EL (cell line): Measurements from ENCODE around the gene RANBP9.

Experiments used
- DNase-seq: peaks from one replicate; pipeline ENCODE4 v3.0.0-alpha.2; 2016

The RANBP9 gene

DNA sequence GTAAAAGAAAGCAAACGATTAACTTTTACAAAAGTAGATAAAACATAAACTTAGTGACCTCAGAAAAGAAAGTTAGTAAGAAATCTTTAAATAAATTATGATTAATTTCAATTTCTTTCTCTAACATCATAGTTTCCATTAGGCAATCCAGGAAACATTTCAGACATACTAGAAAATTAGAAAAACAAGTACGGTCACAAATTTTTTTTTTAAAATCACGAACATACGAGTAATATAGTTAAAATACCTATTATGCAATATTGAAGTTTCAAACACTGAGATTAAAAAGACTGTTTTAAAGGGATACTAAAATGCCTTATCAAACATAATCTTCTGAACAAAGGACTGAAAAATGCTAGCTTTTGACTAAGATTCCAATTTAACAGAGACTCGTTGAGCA lies 70.3 kb downstream of the RANBP9 start:
- no peak for DNase-seq

DNA sequence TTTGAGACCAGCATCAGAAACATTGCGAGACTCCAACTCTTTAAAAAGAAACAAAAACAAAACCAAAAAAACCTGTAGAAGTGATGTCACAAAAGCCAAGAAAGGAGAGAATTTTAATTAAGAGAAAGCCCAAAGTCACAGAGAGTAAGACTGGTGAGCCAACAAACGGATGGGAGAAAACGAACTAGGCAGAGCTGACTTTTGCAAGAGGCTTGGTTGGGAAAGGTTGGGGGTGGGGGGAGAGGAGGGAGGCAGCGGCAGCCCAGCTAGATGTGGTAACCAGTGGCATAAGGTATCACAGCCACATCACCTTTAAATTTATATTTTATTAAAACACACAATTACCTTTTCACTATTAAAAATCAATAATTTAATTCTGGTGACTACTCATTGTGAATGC lies 73.0 kb downstream of the RANBP9 start:
- DNase-seq, result no peak

DNA sequence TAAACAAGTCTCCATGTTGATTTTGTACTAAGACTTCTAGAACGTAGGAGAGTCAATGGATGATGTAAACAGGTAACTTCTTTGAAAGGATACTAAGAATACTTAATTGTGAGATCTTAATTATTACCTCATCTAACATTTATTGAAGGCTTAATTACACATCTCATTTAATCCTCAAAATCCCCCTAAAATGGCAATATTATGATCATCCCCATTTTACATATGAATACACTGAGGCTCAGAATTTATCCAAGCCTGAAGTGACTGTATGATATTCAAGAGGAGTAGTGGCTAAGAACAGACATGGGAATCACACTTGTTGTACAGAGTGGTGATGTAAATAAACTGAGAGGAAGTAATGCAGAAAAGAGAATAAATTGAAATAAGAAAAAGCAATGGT lies 73.6 kb downstream of the RANBP9 start:
- no peak for DNase-seq

DNA sequence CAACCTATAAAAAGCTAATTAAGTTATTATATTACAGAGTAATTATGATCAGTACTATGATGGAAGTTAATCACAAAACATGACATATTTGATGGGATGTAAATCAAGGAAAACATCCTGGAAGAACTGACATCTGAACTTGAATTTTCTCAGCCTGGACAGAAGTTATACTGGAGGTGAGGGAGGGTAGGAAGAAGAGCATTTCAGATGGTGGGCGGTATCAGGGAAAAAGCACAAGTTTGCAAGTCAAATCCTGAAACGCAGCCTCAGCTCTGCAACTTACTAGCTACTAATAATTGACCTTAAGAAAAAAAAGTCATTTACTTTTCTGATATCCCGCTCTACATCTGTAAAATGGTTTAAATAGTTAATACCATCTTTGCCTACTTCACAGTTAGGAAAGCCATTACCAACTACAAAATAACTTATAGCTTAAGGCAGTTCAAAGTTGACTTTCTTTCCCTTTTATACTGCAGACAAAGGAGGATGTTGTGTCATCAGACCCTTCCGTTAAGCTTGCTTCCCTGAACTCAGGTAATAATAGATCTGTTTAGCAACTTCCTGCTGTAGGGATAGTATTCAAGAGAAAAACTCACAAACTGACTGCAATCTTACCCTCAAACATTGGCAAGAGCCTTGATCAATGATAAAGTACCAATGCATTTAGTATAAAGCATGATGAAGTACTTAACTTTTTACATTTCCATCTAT lies 75.5 kb downstream of the RANBP9 start:
- DNase-seq, result no peak

DNA sequence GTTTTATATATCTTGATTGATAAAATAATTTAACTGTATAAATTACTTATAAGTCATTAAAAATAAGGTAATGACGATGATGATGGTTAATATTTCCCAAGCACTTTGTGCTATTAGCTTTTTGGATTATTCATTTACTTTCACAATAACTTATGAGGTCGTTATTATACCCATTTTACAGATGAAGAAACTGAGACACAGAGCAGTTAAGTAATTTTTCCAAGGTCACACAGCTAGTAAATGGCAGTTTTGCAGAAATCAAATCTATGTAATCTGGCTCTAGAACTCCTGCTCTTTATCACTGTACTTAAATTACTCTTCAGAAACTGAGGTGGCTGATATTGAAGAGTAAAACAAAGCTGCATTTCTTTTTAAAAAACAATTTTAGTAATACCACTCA lies 78.3 kb downstream of the RANBP9 start:
- no peak for DNase-seq

DNA sequence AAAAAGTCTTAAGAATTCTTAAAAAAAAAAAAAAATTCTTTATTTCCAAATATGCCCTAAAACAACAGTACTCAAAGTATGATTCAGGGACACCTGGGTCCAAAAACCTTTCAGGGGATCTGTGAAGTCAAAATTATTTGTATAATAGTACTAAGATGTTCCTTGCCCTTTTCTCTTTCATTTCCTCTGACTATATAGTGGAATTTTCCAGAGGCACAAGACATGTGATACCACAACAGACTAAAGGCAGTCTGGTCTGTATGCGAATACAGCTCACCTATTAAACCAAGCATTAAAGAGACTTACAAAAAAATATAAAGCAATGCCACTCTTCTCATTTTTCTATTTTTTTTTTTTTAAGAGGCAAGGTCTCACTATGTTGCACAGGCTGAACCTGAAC lies 81.1 kb downstream of the RANBP9 start:
- DNase-seq, result no peak

DNA sequence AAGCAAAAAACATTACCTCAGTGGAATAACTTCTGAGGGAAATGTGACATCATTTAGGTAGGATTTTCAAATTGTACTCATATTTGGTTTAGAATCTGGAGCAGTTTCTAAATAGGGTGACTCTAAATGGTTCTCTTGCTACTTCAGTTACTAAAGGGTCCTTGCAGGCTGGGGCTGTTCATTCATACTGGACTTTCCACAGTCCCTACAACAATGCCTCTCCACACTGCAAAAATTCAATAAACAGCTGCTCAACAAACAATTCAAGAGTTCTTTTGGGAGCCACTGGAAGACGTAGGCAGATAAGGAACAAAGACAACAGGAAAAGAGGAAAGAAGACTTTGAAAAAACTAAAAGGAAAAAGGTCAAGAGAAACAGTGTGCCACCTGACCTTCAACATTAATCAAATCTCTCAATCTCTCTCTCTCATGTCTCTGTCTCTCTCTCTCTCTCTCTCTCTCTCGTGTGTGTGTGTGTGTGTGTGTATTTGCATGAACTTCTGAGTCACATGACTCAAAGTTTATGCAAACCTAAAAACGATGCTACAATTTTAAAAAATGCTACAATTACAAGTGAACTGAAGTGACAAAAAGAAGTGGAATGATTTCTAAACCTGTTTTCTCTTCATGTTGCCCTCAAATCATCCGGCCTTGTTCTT lies 82.0 kb downstream of the RANBP9 start:
- DNase-seq, result no peak

DNA sequence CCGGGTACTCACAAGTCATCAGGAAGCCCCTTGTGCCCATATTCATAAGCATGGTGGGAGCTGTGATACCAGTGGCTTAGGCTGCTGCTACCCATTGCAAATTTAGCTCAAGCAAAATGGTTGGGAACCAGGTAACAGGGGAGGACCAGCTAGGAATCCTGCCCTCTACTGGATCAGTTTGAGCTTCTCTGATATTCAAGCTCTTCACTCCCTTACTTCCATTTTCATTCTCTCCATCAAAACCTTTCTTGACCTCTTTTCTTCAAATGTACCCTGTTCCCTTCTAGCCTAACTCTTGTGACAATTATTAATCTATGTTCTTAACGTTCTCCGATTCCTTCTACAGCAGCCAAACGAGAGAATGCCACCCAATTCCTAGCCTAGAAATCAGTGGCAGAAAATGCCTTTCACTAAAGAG lies 86.8 kb downstream of the RANBP9 start:
- DNase-seq, result peak; percentile 39

DNA sequence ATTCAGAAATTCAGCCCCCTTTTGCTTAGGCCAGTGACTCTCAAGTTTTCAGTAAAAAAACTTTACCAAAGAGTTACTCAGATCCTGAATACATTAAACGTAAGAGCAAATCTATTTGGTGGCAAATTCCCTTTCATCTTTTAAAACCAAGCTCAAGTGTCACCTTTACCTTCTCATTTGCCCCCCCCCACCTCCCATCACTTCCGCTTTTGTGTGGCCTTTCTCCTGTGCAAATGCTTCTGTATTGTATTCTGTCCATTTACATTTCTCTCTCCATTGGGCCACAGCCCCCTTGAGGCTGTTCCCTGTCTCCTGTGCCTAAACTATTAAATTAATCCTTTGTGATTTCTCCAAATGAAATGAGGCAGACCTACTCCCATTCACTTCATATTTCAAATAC lies 94.6 kb downstream of the RANBP9 start:
- DNase-seq, result no peak

DNA sequence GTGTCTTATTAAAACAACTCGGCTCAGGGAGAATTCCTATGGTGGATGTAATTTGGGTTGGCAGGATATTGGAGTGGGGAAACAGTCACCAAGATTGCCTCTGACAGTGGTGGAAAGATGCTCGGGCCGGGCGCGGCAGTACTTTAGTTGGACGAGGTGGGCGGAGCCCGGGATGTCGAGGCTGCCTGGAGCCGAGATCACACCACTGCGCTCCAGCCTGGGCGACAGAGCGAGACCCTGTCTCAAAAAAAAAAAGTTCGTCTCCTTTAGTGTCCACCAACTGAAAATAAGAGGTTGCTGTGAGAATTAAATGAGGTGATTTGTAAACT lies 95.9 kb downstream of the RANBP9 start:
- DNase-seq, result peak; percentile 57

DNA sequence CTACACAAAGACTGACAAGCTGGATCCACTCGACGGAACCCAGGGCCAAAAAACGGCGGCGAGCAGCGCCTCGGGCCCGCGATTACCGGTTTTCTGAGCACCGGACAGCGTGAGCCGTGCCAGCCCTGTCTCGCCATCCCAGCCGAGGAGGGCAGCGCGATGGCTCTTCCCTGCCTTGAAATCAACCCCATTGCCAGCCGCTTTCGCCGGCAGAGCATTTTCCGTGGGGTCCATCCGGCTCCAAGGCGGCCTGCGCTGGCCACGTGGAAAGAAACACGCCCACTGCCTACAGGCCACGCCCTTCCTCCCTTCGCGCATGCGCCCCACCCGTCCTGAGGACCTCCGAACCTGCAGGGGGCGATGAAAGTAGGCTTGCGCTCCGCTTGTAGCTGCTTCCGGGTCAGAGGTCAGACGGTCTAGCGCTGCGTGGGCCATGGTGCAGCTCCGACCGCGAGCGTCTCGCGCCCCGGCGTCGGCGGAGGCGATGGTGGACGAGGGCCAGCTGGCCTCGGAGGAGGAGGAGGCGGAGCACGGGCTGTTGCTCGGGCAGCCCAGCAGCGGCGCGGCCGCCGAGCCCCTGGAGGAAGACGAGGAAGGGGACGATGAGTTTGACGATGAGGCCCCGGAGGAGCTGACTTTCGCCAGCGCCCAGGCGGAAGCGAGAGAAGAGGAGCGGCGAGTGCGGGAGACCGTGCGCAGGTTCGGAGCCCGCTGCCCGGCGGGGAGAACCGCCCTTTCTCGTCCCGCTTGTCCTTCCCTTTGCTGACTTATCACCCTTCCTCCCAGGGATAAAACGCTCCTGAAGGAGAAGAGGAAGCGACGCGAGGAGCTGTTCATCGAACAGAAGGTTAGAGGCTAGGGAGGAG lies 96.5 kb downstream of the RANBP9 start, which contains the start of gene NOL7:
TSS of gene NOL7 (plus strand) at position 410 of the 866 bp plus-strand sequence. CDS start at position 434, 24 bp downstream.
- DNase-seq, result peak; percentile 98

DNA sequence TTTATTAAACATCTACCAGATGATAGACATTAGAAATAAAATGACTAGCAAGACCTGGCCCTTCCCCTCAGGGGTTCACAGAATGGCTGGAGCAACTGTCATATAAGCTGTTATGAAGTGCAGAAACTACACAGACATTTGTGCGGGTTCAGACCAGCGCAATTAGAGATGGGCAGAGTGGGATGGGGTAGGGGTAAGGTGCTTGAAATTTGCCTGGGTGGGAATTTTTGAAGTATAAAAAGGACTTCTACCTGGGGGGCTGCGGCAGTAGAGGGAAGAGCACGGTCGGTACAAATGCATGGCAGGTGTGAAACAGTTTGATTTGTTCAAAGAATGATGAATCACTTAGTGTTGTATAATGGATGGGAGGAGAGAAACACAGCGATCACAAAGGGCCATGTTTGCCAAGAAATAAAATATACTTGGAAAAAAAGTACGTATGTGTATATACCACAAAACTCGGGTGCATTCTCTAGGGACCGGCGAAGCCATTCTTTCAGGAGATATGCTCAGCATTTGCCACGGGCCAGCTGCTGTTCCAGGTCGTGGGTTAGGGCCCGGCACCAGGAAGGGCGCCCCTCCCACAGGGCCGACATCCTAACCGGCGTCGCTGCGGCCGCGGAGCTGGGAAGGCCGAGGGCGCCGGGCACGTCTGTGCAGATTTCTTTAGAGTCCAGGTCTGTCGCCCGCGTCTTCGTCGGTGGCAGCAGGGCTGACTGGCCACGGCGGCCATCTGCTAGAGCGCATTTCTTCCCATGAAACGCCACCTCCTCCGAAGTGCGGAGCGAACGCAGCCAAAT lies 97.3 kb downstream of the RANBP9 start:
- DNase-seq, result peak; percentile 59

DNA sequence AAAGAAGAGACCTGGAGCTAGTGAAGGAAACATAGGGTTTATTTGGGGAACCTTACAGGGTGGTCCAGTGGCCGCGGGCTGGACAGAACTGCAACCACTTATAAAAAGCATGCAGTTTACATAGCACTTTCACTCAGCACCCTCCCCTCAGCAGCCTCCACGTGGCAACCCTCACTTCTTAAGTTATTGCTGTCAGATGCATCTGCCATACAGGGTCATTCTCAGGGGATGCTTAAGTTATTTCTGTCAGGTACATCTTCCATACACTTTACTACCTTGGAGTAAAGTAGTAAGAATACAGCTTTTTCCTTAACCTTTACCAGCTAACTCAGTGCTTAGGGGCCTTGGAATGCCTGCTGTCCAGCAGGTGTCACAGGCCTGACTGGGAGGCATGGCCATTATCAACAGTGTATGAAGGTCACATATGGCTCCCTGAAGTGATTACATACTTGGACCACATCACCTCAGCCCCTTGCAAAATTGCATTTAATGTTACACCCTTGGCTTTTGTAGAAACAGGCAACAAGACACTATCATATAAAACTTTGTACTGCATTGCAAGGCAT lies 98.5 kb downstream of the RANBP9 start:
- DNase-seq, result no peak

DNA sequence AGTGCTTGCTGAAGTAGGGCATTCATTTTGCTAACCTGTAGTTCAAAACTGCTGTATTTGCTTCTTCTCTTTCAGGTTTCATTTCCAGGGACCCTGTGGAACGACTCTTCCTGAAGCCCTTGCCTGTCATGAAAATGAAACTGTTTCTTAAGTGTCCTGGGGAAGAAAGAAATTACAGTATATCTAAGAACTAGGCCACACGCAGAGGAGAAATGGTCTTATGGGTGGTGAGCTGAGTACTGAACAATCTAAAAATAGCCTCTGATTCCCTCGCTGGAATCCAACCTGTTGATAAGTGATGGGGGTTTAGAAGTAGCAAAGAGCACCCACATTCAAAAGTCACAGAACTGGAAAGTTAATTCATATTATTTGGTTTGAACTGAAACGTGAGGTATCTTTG lies 99.9 kb downstream of the RANBP9 start:
- no peak for DNase-seq

DNA sequence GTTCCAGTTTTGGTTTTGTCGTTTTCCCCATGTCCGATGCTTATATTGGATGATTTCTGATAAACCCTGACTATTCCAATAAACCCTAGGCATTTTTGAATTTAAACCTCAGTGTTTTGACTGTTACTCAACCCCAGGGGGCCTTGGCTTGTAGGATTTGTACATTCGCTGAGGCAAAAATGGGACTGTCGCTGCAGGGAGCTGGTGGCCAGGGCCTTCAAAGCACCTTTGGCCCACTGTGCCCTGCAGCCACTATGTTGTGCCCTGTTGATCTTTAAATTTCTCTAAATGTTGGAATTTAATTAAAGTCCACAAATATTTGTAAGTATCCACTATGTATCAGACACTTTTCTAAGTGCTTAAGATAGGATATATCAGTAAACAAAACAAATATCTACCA lies 106.0 kb downstream of the RANBP9 start:
- no peak for DNase-seq

DNA sequence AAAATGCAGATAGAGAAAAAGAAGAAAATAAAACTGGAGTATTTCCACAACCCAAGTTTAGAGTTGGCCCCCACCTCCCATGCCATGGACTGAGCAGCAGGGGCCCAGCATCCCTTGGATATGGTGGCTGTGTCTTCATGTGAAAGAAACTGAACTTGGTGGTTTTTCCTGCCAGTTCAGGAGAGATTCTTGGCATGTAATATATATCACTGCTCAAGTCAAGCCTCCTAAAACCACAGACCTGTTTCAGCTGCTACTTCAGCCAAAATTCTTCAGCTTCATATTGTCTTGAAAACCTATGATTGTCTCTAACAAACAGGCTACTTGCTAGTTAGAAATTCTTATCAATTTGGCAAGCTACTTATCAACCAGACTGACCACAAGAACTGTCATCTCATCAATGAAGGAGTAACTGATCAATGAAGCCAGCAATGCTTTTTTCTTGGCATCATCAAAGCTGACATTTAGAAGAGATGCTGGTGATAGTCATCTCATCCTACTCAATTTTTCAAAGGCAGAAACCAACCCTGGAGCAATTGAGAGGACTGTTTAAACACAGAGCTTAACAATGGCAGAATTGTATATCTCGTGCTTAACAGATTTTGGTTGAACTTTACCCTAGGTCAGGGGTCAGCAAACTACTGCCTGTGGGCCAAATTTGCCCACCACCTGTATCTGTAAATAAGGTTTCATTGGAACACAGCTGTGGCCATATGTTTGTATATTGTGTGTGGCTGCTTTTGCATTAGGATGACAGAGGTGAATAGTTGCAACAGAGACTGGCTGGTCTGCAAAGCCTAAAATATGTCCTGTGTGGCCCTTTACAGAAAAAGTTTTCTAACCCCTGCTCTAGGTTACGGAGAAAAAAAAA lies 106.9 kb downstream of the RANBP9 start:
- DNase-seq, result no peak

DNA sequence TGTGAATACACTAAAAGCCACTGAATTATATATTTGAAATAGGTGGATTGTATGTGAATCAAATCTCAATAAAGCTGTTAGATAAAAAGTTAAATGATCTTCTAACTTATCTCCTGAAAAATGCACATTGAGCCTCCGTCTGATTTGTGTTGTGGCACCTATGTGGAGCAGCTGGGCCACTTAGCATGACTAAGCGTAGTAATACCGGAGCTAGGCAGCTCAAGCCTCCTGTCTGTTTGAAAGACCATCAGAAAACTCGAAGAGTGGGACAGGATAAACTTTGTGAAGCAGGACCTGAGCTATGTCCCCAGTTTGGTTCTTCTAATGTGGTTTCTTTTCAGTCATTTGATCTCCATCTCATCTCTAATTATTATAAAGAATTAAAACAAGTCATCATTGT lies 107.5 kb downstream of the RANBP9 start:
- no peak for DNase-seq

DNA sequence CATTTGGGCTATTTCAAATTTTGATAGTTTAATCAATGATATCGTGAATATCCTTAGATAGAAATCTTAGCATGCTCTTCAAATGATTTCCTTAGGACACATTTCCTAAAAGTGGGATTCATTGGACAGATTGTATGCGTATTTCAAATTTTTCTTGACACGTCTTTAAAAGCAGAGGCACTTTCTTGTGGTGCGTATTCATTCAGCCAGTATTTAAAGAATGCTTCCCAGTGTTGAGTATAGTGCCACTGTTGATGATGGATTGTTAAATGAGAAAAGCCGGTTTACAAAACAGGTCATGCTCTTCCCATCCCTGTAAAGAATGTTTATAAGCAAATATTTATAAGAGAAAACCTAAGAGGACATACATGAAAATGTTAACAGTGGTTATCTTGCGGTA lies 111.6 kb downstream of the RANBP9 start:
- DNase-seq, result no peak

DNA sequence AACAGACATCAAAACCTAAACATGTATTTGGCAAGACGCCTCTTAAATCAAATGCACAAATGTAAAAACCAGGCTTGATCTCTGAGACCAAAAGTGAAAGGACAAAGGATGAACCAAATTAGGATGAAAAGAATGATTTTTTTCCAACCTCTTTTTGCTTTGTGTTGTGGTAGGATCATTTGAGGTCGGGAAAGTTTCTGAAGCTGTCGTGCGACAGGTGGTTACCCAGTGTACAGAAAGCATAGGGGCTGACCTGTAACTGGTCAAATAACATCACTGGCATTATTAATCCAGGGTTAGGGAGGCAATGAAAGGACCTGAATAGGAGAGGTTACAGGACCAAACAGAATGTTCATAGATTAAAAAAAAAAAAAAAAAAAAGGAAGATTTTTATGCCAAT lies 114.6 kb downstream of the RANBP9 start:
- DNase-seq, result no peak

DNA sequence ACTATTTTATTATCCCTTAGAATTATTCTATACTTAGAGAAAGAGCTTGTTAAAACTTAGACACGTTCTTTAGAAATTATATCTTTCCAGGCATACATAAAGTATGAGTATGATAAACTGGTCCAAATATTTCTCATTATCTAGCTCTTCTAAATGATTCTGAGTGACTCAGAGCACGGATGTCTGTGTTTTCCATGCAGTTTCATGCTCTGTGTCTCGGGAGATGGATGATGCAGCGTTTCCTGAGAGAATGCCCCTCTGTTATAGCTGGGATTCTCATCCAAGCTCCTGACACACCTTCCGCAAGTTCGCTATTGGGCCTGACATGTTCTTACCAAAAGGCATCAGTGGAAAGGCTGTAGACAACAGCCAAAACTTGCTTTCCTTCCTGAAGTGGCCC lies 117.9 kb downstream of the RANBP9 start:
- no peak for DNase-seq

DNA sequence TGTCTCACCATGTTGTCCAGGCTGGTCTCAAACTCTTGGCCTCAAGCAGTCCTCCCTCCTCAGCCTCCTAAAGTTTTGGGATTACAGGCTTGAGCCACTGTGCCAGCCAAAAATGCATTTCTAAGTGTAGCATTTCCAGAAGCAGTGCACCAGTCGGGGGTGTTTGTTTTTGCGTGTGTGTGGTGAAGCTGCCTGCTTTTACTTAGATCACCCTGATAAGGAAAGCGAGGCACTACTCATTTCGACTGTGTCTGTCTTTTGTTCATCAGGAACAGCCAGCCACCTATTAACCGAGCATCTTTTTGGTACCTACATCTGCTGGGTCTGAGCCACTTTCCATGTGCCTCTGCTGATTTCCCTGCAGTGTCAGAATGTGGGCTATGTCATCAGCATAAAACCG lies 118.5 kb downstream of the RANBP9 start:
- DNase-seq, result no peak
